NT2/D1 (cell line): ENCODE measurements around the gene NRXN3.

Experiments used
- SUZ12 ChIP-seq: IDR thresholded peaks from 2 replicates; pipeline ENCODE4 v1.6.1; 2011; ENCODE audit not compliant: insufficient read length, insufficient read depth; ENCODE audit errors: extremely low read depth
- YY1 ChIP-seq: IDR thresholded peaks from 2 replicates; pipeline ENCODE4 v1.6.1; 2011; ENCODE audit not compliant: insufficient read length, insufficient read depth

- TF ChIP-seq YY1 (no peak), SUZ12 (no peak)
Measured at GRCh38 chr14:79437951-79438350, 1267.8 kb downstream of the NRXN3 start.
